Left lobe of liver (tissue), 2 donors: Measurements from ENCODE around the gene SCAMP3. TPM values are rescaled to one million over a fixed set of nuclear protein-coding genes. Genes with fewer than 3 reads are reported as not detected.
A peak's percentile ranks its signal among the peaks of the same experiment; 100 is the strongest.

Source experiments
- ATAC-seq: fragments of 200-7000 bp; cut with Tn5 transposase; one replicate; pipeline ENCODE4 v1.9.1; 2020; ENCODE audit warnings: mild to moderate bottlenecking, moderate library complexity
- DNase-seq: peaks from one replicate; pipeline ENCODE4 v3.0.0-alpha.2; 2020; ENCODE audit warnings: low spot score
- total RNA-seq: library from RNA; stranded (reverse); gene quantifications from one replicate; pipeline ENCODE4 v1.2.1, GENCODE V29; 2021
- donor health status: DM: no; HTN: no; CAD: no; lungs with moderate emphysema.
- donor health status: DM: no; HTN: yes; CAD: no.

Gene SCAMP3
- total RNA-seq, 1 donor from 2014 or later: 24.9 TPM

- DNase-seq (peak; percentile 83), ATAC-seq (peak; percentile 87)
Measured at GRCh38 chr1:155208541-155209311, 53.4 kb downstream of the SCAMP3 start, which contains the start of gene MTX1. Gene MTX1, plus strand, starts transcription at chr1:155208695. Its CDS starts 110 bp downstream, at chr1:155208805.

DNA sequence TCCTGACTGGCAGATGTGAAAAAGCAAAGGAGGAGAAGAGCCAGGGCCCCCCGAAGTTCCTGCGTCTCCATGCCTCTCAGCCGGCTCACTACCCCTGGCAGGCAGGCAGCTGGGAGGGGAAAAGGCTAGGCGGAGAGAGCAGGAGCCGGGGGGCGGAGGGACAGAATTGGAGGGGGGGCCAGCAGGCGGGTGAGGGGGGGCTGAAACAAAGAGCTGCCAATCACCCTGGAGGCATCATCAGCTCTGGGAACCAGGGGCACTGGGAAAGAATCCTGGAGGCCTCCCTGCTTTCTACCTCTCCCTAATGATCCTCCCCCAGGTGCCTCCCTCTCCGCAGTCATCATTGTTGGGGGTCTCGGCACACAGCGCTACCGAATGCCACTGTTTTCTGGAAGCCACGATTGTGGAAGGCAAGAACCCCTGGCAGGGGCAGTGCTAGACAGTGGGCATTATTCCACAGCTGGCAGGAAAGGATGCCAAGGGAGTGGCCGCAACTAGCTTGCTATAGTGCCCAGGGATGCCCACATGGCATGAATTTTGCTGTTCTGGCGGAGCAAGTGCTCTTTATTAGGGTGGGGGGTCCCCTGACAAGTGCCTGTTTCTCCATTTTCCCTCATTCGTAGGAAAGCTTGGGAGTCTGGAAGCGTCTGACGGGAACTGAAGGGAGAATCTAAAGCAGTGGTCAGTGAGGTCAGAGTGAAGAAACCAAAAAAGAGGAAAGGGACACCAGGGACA, 54.2 kb downstream of the SCAMP3 start, which contains the start of gene THBS3:
THBS3 (minus strand) TSS at position 92 of the 735 bp plus-strand sequence; CDS start at position 71, 21 bp downstream.
- no peak for ATAC-seq
- DNase-seq: no peak

- DNase-seq (peak; percentile 80), ATAC-seq (peak; percentile 71)
Measured at GRCh38 chr1:155206891-155207805, 55.0 kb downstream of the SCAMP3 start.

Other genes with a start within 250 kb of the SCAMP3 start
- 1.4 TPM for gene DCST2, start 228.6 kb downstream of the SCAMP3 start, total RNA-seq
- gene DCST1, start 228.5 kb downstream of the SCAMP3 start, total RNA-seq: 0.13 TPM
- gene ADAM15, start 211.0 kb downstream of the SCAMP3 start, total RNA-seq: 21.4 TPM
- gene EFNA4, start 198.6 kb downstream of the SCAMP3 start, total RNA-seq: 3.3 TPM
- gene EFNA3, start 183.5 kb downstream of the SCAMP3 start, total RNA-seq: 0.43 TPM
- gene EFNA1, start 134.5 kb downstream of the SCAMP3 start, total RNA-seq: 85.1 TPM
- gene SLC50A1, start 126.5 kb downstream of the SCAMP3 start, total RNA-seq: 22.4 TPM
- gene DPM3, start 121.8 kb downstream of the SCAMP3 start, total RNA-seq: 76.8 TPM
- 75.6 TPM for gene KRTCAP2, start 89.1 kb downstream of the SCAMP3 start, total RNA-seq
- gene TRIM46, start 88.5 kb downstream of the SCAMP3 start, total RNA-seq: 0.23 TPM
- gene THBS3, start 54.5 kb downstream of the SCAMP3 start, total RNA-seq: 16.8 TPM
- 22.6 TPM for gene MTX1, start 53.7 kb downstream of the SCAMP3 start, total RNA-seq
- gene ENTREP3, start 6.9 kb downstream of the SCAMP3 start, total RNA-seq: 9.6 TPM
- 22.6 TPM for gene CLK2, start 11.1 kb upstream of the SCAMP3 start, total RNA-seq
- 2.5 TPM for gene HCN3, start 15.1 kb upstream of the SCAMP3 start, total RNA-seq
- gene PKLR, start 39.1 kb upstream of the SCAMP3 start, total RNA-seq: 109 TPM
- gene FDPS, start 46.5 kb upstream of the SCAMP3 start, total RNA-seq: 266 TPM
- 8.5 TPM for gene RUSC1, start 58.5 kb upstream of the SCAMP3 start, total RNA-seq